HEK293 (cell line): Measurements from ENCODE around the gene CLCF1.

ENCODE experiments used
- AEBP2 ChIP-seq: fragments of 450-650 bp; formaldehyde crosslinking; IDR thresholded peaks from 2 replicates; pipeline ENCODE4 v1.5.1; 2016; ENCODE audit warnings: missing biosample characterization, missing genetic modification characterization, borderline replicate concordance
- ATF2 ChIP-seq: fragments of 450-650 bp; formaldehyde crosslinking; IDR thresholded peaks from 2 replicates; pipeline ENCODE4 v1.5.1; 2016; ENCODE audit warnings: missing biosample characterization, missing genetic modification characterization, low read depth
- BCL6B ChIP-seq: fragments of 450-650 bp; formaldehyde crosslinking; IDR thresholded peaks from 2 replicates; pipeline ENCODE4 v1.5.1; 2017; ENCODE audit warnings: missing biosample characterization, missing genetic modification characterization
- MZF1 ChIP-seq: fragments of 450-650 bp; formaldehyde crosslinking; IDR thresholded peaks from 2 replicates; pipeline ENCODE4 v1.5.1; 2017; ENCODE audit warnings: missing biosample characterization, missing genetic modification characterization, borderline replicate concordance
- PRDM4 ChIP-seq: fragments of 450-650 bp; formaldehyde crosslinking; IDR thresholded peaks from 2 replicates; pipeline ENCODE4 v1.5.1; 2017; ENCODE audit warnings: missing biosample characterization, missing genetic modification characterization
- ZFHX2 ChIP-seq: fragments of 450-650 bp; formaldehyde crosslinking; conservative IDR thresholded peaks from 2 replicates; pipeline ENCODE4 v1.5.1; 2016; ENCODE audit warnings: missing biosample characterization, missing genetic modification characterization
- ZNF16 ChIP-seq: fragments of 450-650 bp; formaldehyde crosslinking; IDR thresholded peaks from 2 replicates; pipeline ENCODE4 v1.5.1; 2016; ENCODE audit warnings: low read depth, missing biosample characterization, missing genetic modification characterization
- ZNF274 ChIP-seq, 2 experiments: fragments of 200-500 bp in 1 of 2; fragments of 450-650 bp in 1 of 2; sonication (Bioruptor generic) in 1 of 2; formaldehyde crosslinking in 1 of 2; IDR thresholded peaks; 2 replicates each; pipeline versions ENCODE4 v1.5.1 to v1.6.1; 2014 to 2016; ENCODE audit warnings: borderline replicate concordance in 1 of 2, inconsistent platforms in 1 of 2, low read length in 1 of 2, missing biosample characterization in 1 of 2, missing genetic modification characterization in 1 of 2
- ZNF518A ChIP-seq: fragments of 450-650 bp; formaldehyde crosslinking; conservative IDR thresholded peaks from 2 replicates; pipeline ENCODE4 v1.5.1; 2016; ENCODE audit warnings: low read depth, missing biosample characterization, missing genetic modification characterization
- ZNF549 ChIP-seq: fragments of 450-650 bp; IDR thresholded peaks from 2 replicates; pipeline ENCODE4 v1.5.1; 2018; ENCODE audit warnings: missing biosample characterization, missing genetic modification characterization, mild to moderate bottlenecking, inconsistent platforms, moderate library complexity
- ZNF654 ChIP-seq: fragments of 450-650 bp; formaldehyde crosslinking; IDR thresholded peaks from 2 replicates; pipeline ENCODE4 v1.5.1; 2016; ENCODE audit warnings: low read depth, missing biosample characterization, missing genetic modification characterization
- ZNF837 ChIP-seq: fragments of 450-650 bp; formaldehyde crosslinking; IDR thresholded peaks from 2 replicates; pipeline ENCODE4 v1.5.1; 2016; ENCODE audit warnings: missing biosample characterization, missing genetic modification characterization
- ZNF843 ChIP-seq: fragments of 450-650 bp; formaldehyde crosslinking; IDR thresholded peaks from 2 replicates; pipeline ENCODE4 v1.5.1; 2016; ENCODE audit warnings: missing biosample characterization, missing genetic modification characterization
- ZSCAN18 ChIP-seq: fragments of 450-650 bp; formaldehyde crosslinking; IDR thresholded peaks from 2 replicates; pipeline ENCODE4 v1.5.1; 2016; ENCODE audit warnings: missing biosample characterization, missing genetic modification characterization
- TF ChIP-seq, protein P1 (sequence below): fragments of 450-650 bp; formaldehyde crosslinking; IDR thresholded peaks from 2 replicates; pipeline ENCODE4 v1.5.1; 2016; ENCODE audit warnings: missing biosample characterization, missing genetic modification characterization
- TF ChIP-seq, protein P2 (sequence below): fragments of 450-650 bp; formaldehyde crosslinking; IDR thresholded peaks from 2 replicates; pipeline ENCODE4 v1.5.1; 2016; ENCODE audit warnings: missing biosample characterization, missing genetic modification characterization

CLCF1 gene

GRCh38 chr11:67371189-67371910 lies 2.0 kb downstream of the CLCF1 start (continued):
- TF ChIP-seq ZNF518A (tag by site-specific recombination): no peak
- no peak for TF ChIP-seq ZNF549 (tag by site-specific recombination)
- no peak for TF ChIP-seq ZNF16 (tag by site-specific recombination)
- TF ChIP-seq ZNF837 (tag by site-specific recombination): no peak
- no peak for TF ChIP-seq ATF2 (tag by site-specific recombination)
- TF ChIP-seq, protein P1, sequence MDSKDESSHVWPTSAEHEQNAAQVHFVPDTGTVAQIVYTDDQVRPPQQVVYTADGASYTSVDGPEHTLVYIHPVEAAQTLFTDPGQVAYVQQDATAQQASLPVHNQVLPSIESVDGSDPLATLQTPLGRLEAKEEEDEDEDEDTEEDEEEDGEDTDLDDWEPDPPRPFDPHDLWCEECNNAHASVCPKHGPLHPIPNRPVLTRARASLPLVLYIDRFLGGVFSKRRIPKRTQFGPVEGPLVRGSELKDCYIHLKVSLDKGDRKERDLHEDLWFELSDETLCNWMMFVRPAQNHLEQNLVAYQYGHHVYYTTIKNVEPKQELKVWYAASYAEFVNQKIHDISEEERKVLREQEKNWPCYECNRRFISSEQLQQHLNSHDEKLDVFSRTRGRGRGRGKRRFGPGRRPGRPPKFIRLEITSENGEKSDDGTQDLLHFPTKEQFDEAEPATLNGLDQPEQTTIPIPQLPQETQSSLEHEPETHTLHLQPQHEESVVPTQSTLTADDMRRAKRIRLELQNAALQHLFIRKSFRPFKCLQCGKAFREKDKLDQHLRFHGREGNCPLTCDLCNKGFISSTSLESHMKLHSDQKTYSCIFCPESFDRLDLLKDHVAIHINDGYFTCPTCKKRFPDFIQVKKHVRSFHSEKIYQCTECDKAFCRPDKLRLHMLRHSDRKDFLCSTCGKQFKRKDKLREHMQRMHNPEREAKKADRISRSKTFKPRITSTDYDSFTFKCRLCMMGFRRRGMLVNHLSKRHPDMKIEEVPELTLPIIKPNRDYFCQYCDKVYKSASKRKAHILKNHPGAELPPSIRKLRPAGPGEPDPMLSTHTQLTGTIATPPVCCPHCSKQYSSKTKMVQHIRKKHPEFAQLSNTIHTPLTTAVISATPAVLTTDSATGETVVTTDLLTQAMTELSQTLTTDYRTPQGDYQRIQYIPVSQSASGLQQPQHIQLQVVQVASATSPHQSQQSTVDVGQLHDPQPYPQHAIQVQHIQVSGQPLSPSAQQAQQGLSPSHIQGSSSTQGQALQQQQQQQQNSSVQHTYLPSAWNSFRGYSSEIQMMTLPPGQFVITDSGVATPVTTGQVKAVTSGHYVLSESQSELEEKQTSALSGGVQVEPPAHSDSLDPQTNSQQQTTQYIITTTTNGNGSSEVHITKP: 0 out of 2 replicates have a peak, but pooled peaks have one; percentile 13
- TF ChIP-seq BCL6B: no peak
- no peak for TF ChIP-seq ZNF654 (tag by site-specific recombination)
- no peak for TF ChIP-seq MZF1 (tag by site-specific recombination)
- TF ChIP-seq AEBP2 (tag by site-specific recombination): no peak
- TF ChIP-seq ZFHX2 (tag by site-specific recombination): peak; percentile 85
- TF ChIP-seq PRDM4 (tag by site-specific recombination): no peak
- TF ChIP-seq ZNF274 (IDR thresholded peaks at IDR 0.05; ENCODE audit: low read length): no peak
- no peak for TF ChIP-seq ZNF274 (tag by site-specific recombination; IDR thresholded peaks at IDR 0.05; ENCODE audit: borderline replicate concordance)
- TF ChIP-seq, protein P2, sequence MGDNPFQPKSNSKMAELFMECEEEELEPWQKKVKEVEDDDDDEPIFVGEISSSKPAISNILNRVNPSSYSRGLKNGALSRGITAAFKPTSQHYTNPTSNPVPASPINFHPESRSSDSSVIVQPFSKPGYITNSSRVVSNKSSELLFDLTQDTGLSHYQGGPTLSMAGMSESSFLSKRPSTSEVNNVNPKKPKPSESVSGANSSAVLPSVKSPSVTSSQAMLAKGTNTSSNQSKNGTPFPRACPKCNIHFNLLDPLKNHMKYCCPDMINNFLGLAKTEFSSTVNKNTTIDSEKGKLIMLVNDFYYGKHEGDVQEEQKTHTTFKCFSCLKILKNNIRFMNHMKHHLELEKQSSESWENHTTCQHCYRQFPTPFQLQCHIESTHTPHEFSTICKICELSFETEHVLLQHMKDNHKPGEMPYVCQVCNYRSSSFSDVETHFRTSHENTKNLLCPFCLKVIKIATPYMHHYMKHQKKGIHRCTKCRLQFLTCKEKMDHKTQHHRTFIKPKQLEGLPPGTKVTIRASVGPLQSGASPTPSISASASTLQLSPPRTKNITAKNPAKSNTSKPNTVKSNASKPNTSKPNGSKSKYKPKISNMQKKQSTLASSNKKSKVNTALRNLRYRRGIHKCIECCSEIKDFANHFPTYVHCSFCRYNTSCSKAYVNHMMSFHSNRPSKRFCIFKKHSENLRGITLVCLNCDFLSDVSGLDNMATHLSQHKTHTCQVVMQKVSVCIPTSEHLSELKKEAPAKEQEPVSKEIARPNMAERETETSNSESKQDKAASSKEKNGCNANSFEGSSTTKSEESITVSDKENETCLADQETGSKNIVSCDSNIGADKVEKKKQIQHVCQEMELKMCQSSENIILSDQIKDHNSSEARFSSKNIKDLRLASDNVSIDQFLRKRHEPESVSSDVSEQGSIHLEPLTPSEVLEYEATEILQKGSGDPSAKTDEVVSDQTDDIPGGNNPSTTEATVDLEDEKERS (tag by site-specific recombination): no peak
- no peak for TF ChIP-seq ZSCAN18 (tag by site-specific recombination)
- TF ChIP-seq ZNF843 (tag by site-specific recombination): no peak
